ENCODE data around the gene SLC26A1. TPM values are rescaled to one million over a fixed set of nuclear protein-coding genes. Genes with fewer than 3 reads are reported as not detected.
A peak's percentile ranks its signal among the peaks of the same experiment; 100 is the strongest.

SLC26A1 gene
- total RNA-seq, 2 donors from 2014 or later = 1.6 to 2.0 TPM

DNA sequence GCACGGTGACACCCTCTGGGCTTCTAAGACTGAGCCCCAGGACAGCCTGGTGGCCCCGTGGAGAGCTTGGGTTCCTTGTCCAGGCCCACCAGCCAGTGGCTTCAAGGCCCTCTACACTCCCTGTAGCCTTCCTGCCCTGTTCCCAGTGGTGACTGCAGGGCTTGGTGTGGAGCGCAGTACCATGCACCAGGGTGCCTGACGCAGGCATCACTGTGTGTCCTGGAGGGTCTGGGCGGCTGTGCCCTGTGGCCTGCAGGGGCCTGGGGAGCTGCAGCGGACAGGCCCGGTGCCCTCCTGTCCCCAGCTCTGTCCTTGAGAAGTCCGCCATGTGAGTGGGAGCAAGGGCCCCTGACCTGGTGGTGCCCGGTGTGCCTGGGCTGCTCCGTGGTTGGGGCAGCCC lies 22.5 kb upstream of the SLC26A1 start:
- no peak for DNase-seq
- ATAC-seq = no peak
- intact Hi-C loops (cut with DNase I, micrococcal nuclease) = no loop called here

DNA sequence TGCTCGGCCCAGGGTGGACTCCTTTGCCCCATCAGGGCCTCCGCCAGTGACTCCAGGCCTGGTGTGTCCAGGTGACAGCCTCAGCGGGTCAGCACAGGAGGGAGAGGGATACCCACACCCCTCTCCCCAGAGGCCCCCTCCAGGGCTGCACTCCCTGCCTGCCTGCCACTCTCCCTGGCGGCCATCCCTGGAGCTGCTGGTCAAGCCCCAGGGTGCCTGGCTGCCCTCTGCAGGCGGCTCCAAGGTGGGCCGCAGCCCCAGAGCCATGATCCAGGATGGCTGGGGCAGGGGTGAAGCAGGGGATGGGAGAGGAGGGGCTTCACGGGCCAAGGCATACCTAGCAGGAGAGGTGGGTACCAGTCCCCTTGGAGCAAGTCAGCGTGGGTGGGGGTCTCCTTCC lies 22.0 kb upstream of the SLC26A1 start:
- no peak for ATAC-seq
- intact Hi-C loops (cut with DNase I, micrococcal nuclease) = no loop called here
- DNase-seq = no peak

DNA sequence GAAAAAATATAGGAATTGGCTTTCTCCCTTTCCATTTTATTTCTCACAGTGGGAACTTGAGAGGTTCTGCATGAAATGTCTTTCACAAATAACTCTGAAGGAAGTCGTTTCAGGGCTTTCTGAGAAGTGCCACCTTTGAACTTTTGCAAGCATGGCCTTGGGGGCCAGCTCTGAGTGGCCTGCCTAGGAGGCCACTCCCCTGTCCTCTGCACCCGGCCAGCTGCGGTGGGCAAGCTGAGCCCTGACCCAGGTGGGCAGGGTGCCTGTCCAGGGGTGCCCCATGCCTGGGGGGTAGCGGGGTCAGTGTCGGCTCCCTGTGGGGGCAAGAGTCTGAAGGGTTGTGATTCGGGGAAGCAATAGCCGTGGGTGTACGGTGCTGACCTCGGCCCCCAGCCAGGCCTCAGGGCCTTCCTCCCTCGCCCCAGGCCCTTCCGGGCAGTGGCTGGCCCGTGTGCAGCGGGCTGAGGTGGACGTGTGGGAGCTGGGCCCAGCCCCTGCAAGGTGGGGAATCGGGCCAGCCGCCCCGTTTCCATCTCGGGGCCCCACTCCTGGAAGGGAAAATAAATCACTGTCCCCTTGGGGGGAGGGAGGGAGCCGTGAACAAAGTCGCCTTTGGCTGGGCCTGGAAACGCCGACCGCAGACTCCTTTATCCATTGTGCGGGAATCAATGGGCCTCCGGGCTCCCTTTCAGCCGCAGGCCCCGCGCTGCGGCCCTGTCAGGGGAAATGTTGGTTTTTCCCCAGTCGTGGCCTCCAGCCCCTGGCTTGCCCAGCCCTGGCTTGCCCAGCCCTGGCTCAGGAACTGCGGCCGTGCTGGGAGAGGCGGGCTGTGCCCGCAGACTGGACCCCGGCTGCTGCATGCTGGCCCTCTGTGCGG lies 21.3 kb upstream of the SLC26A1 start:
- no peak for ATAC-seq
- DNase-seq = no peak
- intact Hi-C loops (cut with DNase I, micrococcal nuclease) = no loop called here

DNA sequence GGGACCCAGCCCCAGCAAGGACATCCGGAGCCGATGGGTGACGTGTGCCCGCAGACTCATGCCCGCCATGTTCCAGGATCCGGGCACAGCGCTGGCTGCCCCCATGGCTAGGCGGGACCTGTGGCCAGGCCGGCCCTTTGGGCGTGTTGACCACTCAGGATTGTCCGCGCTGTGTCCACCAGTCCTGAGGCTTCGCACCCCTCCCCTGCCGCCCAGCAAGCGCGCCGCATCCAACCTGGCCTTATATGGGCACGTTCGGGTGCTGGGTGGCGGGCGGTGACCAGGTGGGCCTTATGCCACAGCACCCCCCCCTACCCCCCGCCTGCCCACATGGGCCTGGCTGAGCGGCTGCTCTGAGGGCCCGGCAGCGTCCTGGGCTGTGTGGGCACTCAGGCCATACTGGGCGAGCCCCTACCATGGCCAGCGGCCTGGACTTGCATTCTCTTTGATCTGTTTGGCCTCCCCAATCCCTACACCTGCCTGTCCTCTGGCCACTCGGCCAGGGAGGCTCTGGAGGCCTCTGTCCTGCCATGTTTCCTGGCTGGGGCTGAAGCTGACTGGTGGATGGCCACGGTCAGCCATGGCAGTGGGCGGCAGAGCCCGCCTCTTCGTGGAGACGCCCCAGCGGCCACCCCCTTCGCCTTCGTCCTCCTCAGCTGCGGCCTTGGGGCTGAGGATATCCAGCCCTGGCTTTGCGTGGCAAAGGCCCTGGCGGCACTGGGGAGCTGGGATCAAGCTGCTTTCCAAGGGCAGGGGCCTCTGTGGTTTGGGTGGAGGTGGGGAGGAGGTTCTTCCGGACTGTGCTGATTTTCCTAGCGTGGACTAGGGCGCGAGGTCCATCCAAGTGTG lies 20.2 kb upstream of the SLC26A1 start:
- intact Hi-C loops (cut with DNase I, micrococcal nuclease) = no loop called here
- ATAC-seq (no peak), DNase-seq (no peak)

DNA sequence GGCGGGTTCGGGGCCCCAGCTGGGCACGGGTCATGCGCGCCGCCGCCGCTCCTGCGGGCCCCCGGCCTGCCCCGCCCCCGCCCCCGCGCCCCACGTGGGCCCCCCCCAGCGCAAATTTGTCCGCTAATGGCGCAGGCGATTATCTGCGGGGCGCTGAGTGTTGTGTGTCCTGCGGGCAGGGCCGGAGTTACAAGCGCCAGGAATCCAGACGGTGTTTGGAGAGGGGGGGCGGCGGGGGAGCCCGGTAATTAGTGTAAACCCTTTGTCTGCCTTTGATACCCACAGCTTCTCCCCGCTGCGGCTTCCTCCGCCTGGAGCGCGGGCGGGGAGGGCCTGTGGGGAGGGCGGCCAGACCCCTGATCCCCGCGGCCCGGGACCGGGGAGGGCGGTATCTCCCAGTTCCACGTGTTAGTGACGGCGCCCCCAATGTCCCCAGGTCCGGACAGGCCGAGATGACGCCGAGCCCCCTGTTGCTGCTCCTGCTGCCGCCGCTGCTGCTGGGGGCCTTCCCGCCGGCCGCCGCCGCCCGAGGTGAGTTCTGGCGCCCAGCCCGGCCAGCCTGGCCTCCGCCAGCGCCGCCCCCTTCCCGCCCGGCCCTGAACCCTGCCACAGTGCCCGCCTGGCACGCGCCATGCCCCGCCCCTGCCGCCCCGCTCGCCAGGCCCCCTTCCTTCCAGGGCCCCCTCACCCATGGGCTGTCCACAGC lies 19.0 kb upstream of the SLC26A1 start:
- peak; percentile 33 for ATAC-seq
- peak in 1 of 2 donors; percentile 75 for DNase-seq
- intact Hi-C loops (cut with DNase I, micrococcal nuclease) = no loop called here

DNA sequence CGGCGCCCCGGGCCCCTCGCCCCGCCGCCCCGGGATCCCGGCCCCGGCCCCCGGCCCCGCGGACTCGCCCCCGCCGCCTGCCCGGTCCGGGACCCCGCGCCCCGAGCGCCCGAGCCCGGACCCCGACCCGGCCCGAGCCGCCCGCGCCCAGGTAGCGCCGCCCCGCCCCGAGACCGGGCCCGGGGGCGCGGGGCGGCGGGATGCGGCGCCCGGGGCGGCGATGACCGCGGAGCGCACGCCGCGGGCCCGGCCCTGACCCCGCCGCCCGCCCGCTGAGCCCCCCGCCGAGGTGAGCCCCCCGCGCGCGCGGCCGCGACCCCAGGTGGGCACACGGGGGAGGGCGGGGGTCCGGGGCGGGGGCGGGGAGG lies 18.4 kb upstream of the SLC26A1 start:
- ATAC-seq (no peak), DNase-seq (no peak)
- intact Hi-C loops (cut with DNase I, micrococcal nuclease) = no loop called here

DNA sequence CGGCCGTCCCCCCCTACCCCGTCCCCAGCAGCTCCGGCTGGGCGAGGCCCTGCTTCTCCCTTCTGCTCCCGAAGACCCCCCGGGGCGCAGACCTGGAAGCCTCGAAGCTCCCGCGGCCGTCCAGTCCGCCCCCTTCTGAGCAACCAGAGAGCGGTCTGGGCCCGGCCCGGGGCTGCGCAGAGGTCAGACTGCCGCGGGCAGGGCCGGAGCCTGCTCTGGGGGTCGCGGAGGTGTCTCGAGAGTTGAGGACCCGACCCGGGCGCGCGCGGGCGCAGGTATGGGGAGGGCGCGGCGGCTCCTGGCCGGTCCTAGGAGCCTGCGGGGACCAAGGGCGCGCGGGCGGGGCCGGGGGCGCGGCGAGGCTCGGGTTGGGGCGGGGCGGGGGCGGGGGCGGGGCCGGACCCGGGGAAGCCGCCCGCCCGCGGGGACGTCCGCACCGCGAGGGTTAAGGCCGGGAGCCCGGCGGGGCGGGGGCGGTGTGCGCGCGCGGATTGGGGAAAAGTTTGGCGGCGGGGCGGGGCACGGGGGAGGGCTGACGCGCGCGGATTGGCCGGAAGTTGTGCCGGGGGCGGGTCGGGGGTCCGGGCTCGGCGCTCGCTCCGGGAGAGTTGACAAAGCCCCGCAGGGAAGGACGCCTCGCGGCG lies 17.9 kb upstream of the SLC26A1 start, which contains the start of gene FGFRL1:
TSS of gene FGFRL1 (plus strand) at position 605 of the 644 bp plus-strand sequence. CDS start 860 bp downstream, outside the sequence.
- ATAC-seq (peak; percentile 60), DNase-seq (peak; percentile 93 to 97)
- intact Hi-C loops (cut with DNase I, micrococcal nuclease) = no loop called here

DNA sequence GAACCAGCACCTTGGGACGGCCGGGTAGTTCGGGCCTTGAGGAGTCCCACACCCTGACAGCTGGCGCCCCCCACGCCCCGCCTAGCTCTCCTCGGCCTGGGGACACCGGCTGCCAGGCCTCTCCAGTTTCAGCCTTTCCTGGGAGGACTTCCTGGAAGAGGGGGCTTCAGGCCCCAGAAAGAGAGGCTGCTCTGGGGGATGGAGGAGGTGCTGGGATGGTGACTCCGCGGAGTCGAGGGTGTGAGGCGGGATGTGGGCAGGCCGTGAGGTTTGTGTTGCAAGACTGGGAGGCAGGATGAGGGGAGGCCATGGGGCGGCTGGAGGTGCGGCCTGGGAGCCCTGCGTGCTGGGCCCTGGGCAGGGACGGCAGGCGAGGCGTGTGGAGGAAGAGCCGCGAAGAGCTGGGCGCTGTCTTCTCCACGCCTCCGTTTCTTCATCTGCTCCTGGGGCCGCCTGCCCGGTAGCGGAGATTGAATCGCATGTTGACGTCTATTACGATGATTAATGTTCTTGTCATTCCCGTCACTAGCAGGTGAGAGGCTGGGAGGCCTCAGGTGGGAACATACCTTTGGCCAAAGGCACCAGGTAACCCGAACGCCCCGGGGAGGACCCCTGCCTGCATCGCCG lies 17.3 kb upstream of the SLC26A1 start:
- ATAC-seq = peak; percentile 46
- DNase-seq = peak; percentile 69 to 75
- intact Hi-C loops (cut with DNase I, micrococcal nuclease) = no loop called here

DNA sequence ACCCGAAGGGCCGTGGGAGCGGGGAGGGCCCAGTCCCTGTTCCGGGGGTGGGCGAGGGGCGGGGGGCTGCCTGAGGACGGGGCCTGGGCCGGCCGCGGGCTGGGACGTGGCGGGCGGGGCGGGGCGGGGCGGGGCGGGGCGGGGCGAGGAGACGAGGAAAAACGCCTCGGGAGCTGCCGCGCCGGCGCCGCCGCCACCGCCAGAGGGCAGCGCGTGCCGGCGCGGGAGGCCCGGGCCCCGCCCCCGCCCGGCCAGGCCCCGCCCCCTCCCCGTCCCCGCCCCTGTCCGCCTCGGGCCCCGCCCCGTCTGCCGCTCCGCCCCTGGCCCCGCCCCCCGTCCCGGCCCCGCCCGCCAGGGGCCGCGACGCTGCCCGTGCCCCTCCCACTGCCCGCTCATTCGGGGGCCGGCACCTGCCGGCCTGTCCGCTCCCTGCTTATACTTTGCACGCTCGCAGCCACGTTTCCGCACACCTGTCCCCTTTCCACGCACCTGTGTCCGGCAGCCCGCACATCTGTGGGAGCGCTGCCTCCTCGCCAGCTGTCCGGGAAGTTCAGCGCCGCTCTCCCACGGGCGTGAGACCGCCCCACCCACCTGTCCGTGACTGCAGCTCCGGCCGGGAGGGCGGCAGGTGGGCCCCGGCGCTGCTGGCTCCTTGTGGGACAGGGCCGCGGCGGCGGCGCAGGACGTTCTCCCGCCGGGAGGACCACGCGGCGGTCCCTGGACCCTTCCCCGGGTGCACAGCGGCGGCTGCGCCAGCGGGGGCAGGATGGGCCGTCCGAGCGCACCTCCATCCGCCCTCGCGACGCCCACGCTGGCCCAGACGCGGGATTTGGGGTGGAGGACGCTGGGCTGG lies 16.6 kb upstream of the SLC26A1 start:
- ATAC-seq (peak; percentile 67), DNase-seq (peak; percentile 76 to 78)
- intact Hi-C loops (cut with DNase I, micrococcal nuclease) = no loop called here

DNA sequence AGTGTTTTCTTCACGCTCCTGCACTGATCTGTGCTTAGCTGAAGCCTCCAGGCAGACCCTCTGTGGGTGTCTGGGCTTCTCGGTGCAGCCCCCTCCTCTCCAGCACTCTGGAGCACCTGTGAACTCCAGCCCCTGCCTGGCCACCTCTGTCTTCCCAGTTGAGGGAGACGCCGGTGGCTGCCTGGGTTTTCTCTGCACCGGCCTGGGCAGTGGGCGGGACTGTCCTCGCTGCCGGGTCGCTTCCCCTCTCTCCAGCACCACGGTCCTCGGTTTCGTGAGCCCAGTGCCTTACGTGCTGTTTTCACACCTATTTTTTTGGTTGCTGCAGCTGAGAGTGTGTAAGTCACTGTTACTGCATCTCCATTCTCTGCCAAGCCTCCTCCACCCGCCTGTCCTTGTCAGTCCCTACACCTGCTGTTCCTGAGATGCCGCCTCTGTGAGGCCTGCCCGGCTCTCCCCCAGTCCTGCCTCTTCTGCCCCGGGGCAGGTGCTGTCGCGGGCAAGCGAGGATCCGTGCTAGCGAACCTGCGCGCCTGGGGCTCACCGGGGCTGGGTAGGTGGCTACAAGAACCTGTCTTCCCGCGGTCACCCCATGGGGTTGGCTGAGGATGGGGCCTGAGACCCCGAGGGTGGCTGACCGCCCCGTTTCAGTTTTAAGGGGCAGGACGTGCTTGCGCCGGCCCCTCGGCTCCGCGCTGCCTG lies 15.8 kb upstream of the SLC26A1 start:
- peak in 1 of 2 donors; percentile 62 for DNase-seq
- intact Hi-C loops (cut with DNase I, micrococcal nuclease) = no loop called here
- ATAC-seq = peak; percentile 13

DNA sequence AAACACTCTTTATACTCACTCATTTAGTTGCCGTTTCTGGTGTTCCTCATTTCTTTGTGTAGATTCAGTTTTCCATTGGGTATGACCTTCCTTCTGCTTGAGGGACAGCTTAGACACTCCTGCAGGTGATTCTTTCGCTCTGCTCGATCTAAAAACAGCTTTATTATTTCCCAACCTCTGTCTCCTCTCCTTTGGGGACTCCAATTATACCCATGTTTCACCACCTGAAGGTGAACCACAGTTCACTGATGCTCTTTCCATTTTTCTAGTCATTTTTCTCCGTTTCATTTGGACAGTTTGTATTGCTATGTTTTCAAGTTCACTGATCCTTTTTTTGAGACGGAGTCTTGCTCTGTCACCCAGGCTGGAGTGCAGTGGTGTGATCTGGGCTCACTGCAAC lies 13.7 kb upstream of the SLC26A1 start:
- no peak for DNase-seq
- no peak for ATAC-seq
- intact Hi-C loops (cut with DNase I, micrococcal nuclease) = no loop called here

DNA sequence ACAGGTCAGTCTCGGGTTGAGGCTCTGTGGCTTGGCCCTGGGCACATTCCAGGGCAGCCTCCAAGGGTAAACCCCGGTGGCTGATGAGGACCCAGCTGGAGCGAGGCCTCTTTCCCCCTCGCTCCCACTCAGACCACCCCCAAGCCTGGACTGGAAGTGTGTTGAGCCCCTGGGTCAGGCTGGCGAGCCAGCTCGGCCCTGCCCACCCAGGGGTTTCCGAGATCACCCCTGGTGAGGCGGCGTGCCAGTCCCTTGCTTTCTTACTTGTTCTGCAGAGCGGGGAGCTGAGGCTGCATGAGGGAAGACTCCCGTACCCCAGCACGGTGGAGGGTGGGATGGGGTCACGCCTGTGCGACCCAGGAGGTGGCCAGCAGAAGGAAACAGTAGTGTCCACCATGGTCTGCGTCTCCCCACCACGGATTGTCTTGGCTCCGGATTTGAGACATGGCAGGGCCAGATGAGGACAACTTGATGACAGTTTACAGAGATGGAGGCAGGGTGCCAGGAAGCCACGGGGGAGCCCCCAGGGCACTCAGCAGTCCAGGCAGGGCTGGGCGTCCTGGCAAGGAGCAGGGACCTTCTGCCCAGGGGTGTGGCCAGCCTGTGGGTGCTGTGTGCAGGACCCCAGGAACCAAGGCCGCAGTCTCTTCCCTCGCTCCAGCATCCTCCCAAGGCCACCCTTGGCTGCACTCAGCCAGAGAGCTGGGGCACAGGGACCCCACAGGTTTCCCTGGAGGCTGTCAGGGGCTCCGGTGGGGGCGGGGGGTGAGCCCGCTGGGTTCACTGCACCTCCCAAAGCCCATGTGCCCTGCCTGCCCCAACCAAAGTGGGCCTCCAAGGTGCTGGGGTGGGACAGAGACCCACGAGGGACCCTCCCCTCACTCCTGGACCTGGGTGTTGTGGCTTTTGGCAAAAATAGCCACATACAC lies 11.6 kb upstream of the SLC26A1 start:
- DNase-seq = no peak
- intact Hi-C loops (cut with DNase I, micrococcal nuclease) = no loop called here
- ATAC-seq = no peak

DNA sequence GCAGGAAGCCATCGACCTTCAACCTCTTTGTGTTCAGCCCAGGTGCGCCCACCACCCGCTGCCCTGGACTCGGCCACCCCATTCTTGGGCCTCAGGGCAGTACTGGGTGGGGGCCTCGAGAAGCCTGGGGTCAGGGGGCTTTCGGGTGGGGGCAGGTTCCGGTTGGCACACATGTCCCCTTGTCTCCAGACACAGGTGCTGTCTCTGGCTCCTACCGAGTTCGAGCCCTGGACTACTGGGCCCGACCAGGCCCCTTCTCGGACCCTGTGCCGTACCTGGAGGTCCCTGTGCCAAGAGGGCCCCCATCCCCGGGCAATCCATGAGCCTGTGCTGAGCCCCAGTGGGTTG lies 10.8 kb upstream of the SLC26A1 start:
- DNase-seq = no peak
- no peak for ATAC-seq
- intact Hi-C loops (cut with DNase I, micrococcal nuclease) = no loop called here

DNA sequence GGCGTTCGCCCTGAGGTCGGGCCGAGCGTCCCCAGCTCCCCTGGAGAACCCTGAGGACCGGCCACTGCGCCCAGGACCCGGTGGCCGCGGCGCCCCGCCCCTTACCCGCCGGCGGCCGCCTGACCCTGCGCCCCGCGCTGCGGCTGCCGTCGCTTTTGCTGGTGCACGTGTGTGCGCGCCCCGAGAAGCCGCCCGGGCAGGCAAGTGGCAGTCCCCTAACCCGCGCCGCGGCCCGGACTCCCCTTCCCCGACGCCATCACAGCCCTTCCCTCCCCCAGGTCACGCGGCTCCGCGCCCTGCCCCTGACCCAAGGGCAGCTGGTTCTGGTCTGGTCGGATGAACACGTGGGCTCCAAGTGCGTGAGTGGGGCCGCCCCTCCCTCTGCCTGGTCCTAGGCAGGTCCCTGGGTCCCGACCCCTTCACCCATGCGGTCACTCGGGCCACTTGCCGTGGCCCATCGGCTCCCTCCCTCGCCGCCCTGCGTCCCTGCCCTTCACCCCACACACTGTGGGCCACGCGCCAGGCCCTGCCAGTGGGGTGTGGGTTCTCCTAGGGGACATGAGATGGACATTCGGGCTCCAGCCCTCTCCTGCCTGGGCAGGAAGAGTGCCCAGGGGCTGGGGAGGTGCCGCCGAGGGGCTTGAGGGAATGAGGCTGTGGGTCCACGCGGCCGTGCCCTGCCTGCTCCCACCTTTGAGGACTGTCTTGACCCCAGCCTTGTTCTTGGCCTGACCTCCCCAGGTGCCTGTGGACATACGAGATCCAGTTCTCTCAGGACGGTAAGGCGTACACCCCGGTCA lies 10.3 kb upstream of the SLC26A1 start:
- no peak for ATAC-seq
- intact Hi-C loops (cut with DNase I, micrococcal nuclease) = no loop called here
- no peak for DNase-seq

DNA sequence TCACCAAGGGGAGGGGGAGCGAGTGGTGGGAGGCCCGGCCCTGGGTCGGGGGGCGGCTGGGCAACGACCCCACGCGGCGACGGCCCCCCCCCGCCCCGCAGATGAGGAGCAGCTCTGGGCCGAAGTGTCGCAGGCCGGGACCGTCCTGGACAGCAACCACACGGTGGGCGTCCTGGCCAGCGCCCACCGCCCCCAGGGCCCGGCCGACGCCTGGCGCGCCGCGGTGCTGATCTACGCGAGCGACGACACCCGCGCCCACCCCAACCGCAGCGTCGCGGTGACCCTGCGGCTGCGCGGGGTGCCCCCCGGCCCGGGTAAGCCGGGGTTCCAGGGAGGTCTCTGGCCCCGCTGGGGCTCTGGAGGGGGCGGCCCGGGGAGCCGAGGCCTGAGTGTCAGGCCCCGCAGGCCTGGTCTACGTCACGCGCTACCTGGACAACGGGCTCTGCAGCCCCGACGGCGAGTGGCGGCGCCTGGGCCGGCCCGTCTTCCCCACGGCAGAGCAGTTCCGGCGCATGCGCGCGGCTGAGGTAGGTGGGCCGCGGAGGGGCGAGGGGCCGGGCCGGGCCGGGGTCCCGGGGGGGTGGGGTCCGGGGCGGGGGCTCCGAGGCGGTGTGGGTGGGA lies 9.5 kb upstream of the SLC26A1 start:
- DNase-seq = no peak
- peak; percentile 10 for ATAC-seq
- intact Hi-C loops (cut with DNase I, micrococcal nuclease) = no loop called here
